ENCODE data around the gene MGAT5.

Gene MGAT5

DNA sequence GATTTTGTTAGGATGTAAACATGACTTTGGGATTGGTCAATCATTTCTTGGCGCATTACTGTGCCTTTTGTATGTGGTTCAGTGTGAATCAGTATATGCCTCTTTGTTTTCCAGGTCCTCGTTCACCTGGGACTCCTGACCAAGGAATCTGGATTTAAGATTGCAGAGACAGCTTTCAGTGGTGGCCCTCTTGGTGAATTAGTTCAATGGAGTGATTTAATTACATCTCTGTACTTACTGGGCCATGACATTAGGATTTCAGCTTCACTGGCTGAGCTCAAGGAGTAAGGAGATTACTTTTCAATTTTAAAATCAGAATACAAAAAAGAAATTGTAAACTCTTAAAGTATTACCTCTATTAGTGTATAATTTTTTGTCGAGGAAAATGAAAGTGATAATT, 87.6 kb downstream of the MGAT5 start:
- no peak for DNase-seq

DNA sequence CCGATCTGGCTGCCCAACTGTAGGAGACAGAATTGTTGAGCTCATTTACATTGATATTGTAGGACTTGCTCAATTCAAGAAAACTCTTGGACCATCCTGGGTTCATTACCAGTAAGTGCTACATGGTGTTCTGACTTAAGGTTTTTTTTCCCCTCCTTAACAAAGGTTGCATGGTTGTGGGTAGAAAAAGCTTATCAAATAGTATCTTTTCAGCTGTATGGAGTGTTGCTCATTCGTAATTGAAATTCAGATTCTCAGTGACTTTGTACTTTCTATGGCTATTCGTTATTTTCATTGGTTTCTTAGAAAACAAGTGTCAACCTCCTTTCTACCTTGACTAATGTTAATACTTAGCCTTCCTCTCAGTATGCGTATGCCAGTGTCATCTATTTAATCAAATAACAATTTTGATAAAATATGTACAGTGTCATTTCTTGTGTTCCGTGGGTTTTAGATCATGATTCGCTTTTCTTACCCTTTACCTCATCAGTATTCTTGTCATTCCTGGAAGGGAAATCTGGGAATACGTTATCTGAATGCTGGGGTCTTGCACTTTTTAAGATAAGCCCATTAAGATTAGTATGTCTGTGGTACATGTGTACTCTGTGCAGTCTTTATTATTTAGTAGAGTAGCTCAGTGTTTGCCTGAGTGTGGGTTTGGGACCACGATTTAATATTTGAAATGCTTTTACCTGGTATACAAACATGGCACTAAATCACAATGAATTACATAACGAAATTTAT, 91.3 kb downstream of the MGAT5 start:
- no peak for DNase-seq

DNA sequence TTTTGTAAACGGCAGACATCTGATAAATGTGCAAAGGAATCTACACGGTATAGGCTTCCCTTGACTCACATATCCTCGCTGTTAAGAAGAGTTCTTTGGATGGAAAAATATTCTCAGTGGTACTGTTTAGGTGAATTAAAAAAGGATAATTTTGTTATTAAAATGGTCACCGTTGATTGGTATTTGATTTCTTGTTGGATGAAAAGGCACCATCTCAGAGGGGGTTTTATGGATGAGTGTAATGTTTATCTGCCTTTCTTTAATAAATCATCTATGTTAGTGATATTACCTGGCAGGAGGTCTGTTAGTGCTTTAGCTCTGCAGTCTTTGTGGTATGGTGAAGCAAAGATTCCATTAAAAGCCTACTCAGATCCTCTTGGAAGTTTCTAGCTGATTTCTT, 92.3 kb downstream of the MGAT5 start:
- DNase-seq, result no peak

DNA sequence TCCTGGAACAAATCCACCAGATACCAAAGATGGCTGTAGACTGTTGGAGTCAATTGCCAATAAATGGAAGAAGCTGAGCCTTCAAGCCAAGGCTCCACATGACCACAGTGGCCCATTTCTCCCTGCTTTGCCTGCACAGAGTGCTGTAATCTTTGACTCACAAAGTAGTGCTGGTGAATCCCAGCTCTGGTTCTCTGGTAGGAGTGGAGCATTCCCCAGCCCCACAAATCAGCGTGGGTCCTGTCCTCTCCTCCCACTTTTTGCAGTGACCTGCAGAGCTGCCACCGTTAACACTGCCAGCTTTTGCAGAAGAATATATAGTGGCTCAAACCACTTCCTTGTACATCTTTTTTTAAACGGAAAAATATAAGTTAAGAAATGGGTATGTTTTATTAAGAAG, 93.9 kb downstream of the MGAT5 start:
- DNase-seq, result no peak

DNA sequence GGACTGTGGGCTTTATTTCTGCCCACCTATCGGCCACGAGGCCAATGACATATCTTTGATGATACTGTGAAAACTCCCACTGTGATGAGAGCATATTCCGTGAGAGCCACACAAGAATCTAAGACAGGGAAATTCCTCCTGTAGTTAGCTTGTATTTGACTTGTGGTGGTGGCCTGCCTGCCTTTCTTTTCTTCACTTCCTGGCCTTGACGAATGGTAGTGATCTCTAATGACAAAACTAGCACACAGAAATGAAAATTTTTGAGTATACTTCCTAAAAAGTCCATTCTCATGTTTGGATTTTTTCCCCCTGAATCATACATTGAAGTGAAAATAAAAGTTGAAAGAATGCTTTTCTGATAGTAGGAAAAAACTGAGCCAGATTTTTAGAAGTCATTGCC, 94.4 kb downstream of the MGAT5 start:
- no peak for DNase-seq

DNA sequence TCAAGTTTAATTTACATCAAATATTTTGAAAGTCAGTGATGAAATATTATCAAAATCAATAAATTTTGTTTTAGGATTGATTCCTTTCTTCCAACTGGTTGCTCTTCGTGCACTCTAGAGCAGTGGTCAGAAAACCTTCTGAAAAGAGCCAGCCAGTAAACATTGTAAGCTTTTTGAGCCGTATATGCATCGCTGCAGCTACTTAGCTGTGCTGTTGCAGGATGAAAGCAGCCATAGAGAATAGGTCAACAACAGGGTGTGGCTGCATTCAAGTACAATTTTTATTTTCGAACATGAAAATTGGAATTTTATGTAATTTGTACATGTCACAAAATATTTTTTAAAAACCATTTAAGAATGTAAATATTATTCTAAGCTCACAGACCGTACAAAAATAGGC, 94.9 kb downstream of the MGAT5 start:
- DNase-seq, result no peak

DNA sequence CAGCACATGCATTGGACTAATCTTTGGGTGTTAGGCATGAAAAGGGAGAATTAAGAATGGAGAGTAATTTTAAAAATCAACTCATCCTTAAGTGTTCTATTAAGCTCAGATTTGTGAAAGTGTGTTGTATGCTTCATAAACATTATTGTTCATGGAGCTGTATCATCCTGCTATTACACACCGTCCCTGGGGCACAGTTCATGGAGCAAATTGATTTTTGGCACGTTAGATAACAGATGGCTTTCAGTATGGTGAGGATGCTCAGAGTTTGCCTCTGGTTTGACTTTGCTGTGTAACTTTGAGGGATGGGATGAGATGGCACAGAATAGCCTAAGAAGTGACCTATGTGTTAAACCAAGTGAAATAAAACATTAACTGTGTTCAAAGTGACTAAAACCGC, 97.1 kb downstream of the MGAT5 start:
- no peak for DNase-seq

DNA sequence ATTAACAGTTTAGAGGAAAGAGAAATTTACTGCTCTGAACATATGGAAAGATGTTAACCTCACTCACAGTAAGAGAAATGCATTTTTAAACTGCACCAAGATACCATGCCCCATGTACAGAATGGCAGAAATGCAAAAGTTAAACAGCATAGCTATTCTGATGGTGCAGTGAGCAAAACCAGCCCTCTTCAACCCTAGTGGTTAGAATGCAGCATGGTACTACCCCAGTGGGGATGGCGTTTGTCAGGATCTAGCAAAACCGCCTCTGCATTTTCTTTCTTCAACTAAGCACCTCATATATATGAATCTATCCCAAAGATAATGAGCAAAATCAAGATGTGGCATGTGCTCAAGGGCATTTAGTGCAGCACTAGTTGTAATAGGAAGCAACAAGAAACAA, 98.0 kb downstream of the MGAT5 start:
- no peak for DNase-seq

DNA sequence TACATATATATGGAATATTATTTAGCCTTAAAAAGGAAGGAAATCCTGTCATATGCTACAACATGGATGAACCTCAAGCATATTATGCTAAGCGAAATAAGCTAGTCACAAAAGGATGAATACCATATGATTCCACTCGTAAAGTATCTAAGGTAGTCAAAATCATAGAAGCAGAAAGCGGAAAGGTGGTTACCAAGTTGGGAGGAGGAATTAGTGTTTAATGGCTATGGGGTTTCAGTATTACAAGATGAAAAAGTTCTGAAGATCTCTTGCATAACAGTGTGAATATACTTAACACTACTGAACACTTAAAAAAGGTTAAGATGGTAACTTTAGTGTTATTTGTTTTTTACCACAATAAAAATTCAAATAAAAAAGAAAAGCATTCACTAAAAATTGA, 99.0 kb downstream of the MGAT5 start:
- DNase-seq, result no peak

DNA sequence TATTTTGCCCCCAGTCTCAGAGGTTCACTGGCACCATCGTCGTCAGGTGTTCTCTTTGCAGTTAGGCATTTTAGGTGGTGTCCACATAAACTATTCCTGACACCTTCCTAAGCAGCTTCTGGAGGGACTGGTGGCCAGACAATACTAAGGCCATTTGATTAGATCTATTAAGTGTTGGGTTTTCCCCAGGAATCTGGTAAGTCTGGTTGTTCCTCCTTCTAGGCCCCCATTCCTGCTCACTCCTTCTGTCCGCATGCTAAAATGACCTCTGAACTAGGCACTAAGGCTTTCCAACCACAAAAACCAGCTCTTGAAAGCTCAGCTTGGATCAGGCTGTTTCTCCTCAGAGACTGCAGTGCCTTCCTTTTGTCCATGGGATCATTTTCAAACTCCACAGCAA, 100.7 kb downstream of the MGAT5 start:
- DNase-seq, result no peak

DNA sequence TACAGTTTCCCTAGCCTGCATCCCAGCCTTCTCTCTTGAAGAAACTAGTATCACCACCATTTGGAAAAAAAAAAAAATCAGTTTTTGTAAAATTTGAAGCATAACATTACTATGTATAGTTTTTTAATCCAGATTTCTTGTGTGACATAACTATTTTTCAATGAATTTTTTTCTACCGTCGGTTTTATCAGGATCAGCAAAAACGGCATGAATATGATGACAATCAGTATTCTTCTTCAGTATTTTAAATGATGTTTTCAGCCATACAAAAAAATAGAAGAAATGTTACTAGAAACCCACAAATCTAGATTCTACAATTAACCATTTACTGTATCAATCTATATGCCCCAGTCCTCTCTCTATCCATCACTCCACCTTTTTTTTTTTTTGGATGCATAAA, 103.9 kb downstream of the MGAT5 start:
- DNase-seq, result no peak

DNA sequence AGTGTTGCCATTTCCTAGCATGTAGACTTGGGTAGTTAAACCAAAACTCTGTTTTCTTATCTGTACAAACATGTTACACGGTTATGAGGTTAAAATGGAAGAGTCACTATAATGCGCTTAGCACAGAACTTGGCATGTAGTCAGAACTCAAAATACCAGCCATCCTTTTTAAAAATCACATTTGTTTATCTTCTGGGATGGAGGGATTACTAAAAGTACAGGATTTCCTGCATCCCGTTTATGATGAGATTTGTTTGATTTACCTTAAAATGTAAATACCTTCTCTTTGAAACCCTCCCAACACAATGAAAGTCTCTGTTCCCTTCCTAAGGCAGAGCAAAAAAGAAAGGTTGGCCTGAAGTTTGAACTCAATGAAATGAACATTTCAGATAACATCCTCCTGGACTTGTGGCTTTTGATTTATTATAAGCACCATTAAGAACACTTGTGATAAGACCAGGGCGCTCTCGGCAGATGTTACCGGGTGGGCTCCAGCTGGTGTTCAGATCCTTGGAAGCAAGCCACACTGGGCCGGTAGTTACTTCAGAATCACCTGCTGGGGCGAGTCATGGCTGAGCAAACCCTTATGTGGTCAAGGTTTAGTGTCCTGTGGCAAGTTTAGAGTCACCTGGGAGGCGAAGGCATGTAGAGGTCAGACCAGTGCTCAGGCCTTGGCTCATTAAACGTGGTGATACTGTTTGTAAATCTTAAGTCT, 105.7 kb downstream of the MGAT5 start:
- no peak for DNase-seq

DNA sequence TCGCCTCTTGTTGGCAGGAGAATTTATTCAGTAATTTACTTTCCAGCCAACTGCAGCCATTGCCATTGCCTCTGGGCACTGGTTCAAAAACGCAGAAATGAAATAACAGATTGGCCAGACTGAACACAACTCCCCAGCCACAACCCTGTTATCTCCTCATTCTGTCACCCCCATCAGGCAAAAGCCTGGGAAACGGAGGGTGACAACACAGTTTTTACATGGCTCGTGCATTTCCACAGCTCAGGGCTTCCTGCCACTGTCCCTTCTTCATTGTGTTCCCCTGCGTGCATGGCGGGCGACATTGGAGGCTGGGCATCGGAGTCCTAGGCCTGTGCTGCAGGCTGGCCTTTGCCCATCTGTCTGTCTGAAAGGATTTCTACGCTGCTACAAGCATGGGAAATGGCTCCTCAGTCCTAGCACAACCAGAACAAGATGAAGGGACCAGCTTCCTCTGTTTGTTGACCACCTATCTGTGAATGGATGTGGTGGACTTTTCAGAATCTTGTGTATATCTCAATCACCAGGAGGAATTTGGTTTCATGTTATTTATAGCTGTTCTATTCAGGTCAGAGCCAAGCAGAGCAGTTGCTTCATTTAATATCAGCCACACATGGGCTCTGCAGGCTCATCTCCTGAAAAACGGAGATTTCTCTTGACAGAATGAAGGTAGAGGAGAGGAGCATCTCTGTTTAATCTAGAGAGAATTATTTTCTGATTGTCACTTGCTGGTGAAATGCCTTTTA, 107.0 kb downstream of the MGAT5 start:
- no peak for DNase-seq

DNA sequence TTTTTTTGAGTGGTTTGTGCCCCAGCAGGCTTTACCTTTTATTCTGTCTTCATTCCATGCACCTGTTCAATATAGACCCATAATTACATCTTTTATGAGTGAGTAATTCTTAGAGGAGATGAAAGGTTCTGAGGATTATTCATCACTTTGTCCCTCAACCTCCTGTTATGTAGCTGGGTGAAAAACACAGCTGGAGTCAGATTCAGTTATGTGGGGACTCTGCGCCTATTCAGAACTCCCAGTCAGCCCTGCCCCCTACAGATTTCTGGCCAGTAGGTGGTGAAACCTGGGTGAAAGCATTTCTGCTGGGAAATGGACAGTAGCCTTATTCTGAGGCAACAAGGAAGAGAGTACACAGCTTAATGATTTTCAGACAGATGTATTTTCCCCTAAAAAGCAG, 107.8 kb downstream of the MGAT5 start:
- DNase-seq, result no peak

DNA sequence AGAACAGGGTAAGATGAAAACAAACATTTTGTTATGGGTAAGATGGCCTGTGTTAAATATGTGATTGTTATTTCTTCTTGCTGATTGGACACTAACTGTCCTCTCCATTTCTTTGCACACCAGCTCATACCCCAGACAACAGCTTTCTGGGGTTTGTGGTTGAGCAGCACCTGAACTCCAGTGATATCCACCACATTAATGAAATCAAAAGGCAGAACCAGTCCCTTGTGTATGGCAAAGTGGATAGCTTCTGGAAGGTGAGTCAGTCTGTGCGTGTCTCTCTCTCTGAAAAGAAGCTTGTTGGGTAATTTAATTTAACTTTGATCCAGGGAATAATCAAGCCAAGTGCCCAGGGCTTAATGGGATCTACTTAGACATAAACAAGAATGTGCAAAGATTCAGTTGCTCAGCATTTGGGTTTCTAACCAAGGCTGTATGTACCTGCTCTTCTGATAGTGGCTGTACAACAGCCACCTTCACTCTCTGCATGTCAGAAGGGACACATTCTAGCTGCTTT, 108.3 kb downstream of the MGAT5 start:
- no peak for DNase-seq

DNA sequence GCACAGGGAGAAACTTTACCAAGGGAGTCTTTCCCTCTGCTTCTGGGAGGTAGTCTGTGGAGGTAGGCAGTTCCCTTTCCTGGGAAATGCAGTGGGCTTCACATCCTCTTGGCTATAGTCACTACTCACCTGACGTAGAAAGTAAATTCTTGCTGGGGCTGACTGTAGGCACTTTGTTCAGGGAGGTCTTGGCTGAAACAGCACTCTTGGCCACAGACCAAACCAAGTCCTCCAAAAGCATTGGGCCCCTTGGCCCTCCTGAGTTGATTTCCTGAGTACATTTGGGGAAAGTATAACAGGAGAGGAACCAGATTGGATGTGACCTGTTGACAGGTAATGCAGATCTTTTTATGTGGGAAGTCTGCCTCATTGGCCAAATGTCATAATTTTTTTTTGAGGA, 108.9 kb downstream of the MGAT5 start:
- no peak for DNase-seq

DNA sequence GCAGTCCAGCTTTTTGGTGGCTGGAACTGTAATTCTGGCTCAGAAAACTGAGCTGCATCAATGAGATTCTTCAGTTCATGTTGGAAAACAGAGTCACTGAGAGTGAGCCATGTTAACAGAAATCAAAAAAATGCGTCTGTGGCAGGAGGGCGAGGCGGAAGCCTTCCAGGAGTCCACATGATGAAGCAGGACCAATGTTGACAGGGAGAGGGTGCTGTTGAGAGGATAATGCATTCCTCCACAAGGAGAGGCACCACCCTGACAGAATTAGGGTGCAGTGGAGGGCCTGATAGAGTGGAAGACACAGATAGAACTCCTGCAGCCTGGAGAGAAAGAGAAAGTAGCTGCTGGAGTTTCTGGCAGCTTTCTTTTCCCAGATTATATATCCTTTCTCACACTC, 111.5 kb downstream of the MGAT5 start:
- DNase-seq, result no peak

DNA sequence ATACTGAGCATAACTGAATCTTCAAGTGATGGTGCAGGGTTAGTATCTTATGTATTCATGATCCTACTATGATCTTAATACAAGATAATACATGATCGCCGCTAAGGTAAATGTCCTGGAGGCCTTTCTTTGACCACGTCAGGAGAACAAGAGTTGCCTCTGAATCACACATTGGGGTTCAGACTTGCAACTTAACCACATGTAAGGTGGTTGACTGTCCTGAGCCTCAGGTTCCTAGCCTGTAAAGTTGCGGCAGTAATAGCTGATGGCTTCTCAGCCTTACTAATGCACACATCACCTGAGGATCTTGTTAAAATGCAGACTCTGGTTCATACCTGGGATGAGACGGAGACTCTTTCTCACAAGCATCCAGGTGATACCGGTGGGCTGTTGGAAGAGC, 112.5 kb downstream of the MGAT5 start:
- DNase-seq, result no peak

DNA sequence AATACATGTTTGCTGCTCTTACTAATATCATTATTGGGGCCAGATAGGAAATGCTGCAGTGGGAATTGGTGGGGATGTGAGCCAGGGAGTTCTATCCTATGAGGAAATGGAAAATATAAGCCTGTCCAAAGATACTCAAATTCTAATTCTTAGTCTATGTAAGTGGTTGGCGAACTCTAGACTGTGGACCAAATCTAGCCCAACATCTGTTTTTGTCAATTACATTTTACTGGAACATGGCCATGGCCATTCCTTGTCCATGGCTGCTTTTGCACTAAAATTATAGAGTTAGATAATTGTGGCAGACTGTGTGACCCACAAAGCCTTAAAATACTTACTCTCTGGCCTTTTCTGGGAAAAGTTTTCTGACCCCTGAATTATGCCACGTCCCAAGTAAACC, 113.3 kb downstream of the MGAT5 start:
- DNase-seq, result no peak

DNA sequence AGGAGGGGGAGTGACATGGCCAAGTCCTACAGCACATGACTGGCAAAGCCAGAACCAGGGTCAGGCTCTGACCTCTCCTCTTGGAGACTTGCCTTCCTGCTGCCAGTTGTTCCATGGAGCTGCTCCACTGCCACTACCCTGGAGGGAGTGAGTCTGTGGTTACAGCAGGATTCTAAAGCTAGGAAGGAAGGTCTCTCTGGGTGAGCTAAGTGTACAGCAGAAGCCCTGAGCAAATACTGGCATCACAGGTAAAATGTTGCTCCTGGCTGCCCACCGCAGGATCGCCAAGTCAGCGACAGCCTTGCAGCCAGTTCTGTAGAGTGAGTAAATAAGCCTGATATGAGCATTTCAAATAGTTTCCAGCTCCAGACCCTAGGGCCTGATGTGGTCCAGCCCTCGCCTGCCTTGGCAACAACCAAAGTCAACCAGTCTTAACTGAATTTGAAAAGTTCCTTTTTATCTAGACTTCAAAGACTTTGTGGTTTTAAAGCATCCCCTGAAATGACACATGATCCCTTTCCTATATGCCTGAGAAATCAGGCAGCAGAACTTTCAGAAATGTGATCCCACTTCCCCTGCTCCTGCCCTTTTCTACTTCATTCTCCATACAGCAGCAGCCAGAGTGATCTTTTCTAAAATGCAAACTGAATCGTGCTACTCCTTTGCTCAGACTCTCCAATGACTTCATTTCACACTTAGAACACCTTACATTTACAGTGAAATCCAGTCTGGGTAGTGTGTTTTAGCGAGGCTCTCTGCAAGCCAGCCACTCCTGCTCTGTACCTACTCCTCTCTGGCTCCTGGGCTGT, 114.3 kb downstream of the MGAT5 start:
- no peak for DNase-seq

DNA sequence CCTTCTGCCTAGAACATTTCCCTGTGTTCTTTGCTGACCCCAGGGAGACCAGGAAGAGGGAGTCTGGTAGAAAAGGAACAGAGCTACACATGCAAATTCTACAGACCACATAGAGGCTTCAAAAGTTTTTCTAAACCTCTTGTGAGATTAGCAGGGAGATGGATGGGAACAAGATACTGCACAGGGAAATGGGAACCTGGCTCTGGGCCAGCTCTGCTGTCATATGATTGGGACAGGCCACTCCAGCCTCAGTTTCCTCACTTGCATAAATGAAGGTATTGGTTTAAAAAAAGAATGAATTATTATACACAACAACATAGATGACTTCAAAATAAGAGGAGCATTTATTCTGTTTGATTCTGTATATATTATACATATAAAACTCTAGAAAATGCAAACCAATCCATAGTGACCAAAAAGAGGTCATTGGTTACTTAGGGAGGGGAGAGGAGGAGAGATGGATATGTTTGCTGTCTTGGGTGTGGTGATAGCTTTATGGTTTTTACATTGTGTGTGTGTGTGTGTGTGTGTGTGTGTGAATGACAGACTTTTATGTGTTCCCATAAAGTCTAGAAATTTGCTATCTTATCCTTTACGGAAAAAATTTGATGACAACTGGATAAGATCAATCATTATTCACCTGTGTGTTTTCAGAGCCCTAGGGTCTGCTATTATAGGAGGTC, 115.5 kb downstream of the MGAT5 start:
- no peak for DNase-seq

DNA sequence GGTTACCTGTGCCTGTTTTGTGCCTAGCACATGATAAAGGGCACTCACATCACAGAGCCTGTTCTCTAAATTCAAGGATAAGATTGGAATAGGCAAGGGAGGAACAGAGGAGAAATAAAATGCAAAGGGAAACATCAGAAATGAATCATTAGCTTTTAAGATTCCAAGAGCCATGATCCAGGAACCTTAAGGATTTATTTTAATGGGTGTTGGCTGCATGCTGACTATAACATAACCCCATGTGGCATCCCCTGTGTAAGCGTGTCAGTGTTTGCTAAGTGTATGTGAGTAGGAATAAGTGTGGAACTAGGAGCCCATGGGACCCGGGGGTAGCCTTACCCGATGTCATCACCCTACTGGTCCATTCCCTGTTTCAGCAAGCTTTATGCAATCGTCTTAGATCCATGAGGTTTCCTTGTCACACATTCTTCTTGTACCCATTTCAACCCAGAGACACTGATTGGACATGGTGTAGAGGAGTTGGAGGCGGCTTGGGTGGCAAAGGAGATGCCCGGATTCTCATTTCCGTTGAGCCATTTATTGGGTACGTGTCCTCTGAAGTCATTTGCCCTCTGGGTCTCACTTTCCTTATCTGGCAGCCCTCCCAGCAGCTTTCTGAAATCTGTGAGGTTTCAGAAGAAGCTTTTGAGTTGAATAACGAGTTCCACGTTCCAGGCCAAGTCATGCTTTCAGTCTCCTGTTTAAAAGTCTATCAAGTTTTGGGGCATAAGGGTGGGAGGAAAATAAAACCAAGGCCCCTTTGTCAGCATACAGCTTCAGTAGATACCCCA, 117.0 kb downstream of the MGAT5 start:
- no peak for DNase-seq
